ENCODE results near the gene MAF.

Gene MAF

GRCh38 chr16:79587296-79587695 lies 13.2 kb downstream of the MAF start:
- no peak for DNase-seq

- DNase-seq = no peak
Measured at GRCh38 chr16:79582789-79583188, 17.7 kb downstream of the MAF start.

GRCh38 chr16:79580453-79581191 lies 19.9 kb downstream of the MAF start:
- DNase-seq = no peak

- DNase-seq = no peak
Measured at GRCh38 chr16:79576602-79577001, 23.9 kb downstream of the MAF start.

- no peak for DNase-seq
Measured at GRCh38 chr16:79573884-79574283, 26.7 kb downstream of the MAF start.

- no peak for DNase-seq
Measured at GRCh38 chr16:79573071-79573470, 27.5 kb downstream of the MAF start.

GRCh38 chr16:79571903-79572535 lies 28.5 kb downstream of the MAF start:
- no peak for DNase-seq

- no peak for DNase-seq
Measured at GRCh38 chr16:79571065-79571902, 29.3 kb downstream of the MAF start.

GRCh38 chr16:79564671-79565107 lies 35.8 kb downstream of the MAF start:
- DNase-seq = no peak

GRCh38 chr16:79563921-79564320 lies 36.6 kb downstream of the MAF start:
- DNase-seq = no peak

- DNase-seq = no peak
Measured at GRCh38 chr16:79562166-79562823, 38.2 kb downstream of the MAF start.

GRCh38 chr16:79561729-79562128 lies 38.8 kb downstream of the MAF start:
- DNase-seq = no peak

- DNase-seq = no peak
Measured at GRCh38 chr16:79560923-79561322, 39.6 kb downstream of the MAF start.

- DNase-seq = no peak
Measured at GRCh38 chr16:79560318-79560717, 40.2 kb downstream of the MAF start.

- DNase-seq = no peak
Measured at GRCh38 chr16:79559532-79559931, 41.0 kb downstream of the MAF start.

GRCh38 chr16:79557421-79557820 lies 43.1 kb downstream of the MAF start:
- no peak for DNase-seq

- no peak for DNase-seq
Measured at GRCh38 chr16:79554912-79555311, 45.6 kb downstream of the MAF start.

- DNase-seq = no peak
Measured at GRCh38 chr16:79550373-79550772, 50.2 kb downstream of the MAF start.

- DNase-seq = no peak
Measured at GRCh38 chr16:79547085-79547484, 53.5 kb downstream of the MAF start.

Measured in DMS153 (cell line).